OCI-LY7 (cell line): ENCODE data around the gene GPR87.

ENCODE experiments used
- CTCF ChIP-seq: fragments of 200-600 bp; sonication (generic); conservative IDR thresholded peaks from 2 replicates; pipeline ENCODE4 v1.5.1; 2014; ENCODE audit warnings: mild to moderate bottlenecking, antibody characterized with exemption, low read length, moderate library complexity, mixed read lengths
- EZH2phosphoT487 ChIP-seq: fragments of 200-600 bp; sonication (generic); IDR thresholded peaks from 2 replicates; pipeline ENCODE4 v1.6.1; 2018; ENCODE audit warnings: low read depth, borderline replicate concordance, mild to moderate bottlenecking, mixed run types, antibody characterized with exemption, low read length, moderate library complexity, mixed read lengths

- no peak for TF ChIP-seq EZH2phosphoT487
- TF ChIP-seq CTCF: peak; percentile 44; the same call in 1 of the 2 replicates
Observed at GRCh38 chr3:151290673-151291072, 25.9 kb downstream of the GPR87 start.
